Hepatic stellate cell (primary cell): Measurements from ENCODE around the gene ANKFY1.
A peak's percentile ranks its signal among the peaks of the same experiment; 100 is the strongest.

Experiments
- DNase-seq: peaks from one replicate; pipeline ENCODE4 v3.0.0; 2011; ENCODE audit warnings: low spot score

The ANKFY1 gene

GRCh38 chr17:4263282-4264215, at the start of gene ANKFY1:
Gene ANKFY1, minus strand, starts transcription at chr17:4263979. Its CDS starts 38 bp downstream, at chr17:4263941.
- DNase-seq = peak; percentile 98

GRCh38 chr17:4310354-4311060, 46.7 kb upstream of the ANKFY1 start:
- no peak for DNase-seq

GRCh38 chr17:4309897-4310296, 46.1 kb upstream of the ANKFY1 start:
- no peak for DNase-seq

- DNase-seq = no peak
Measured at GRCh38 chr17:4307179-4307930, 43.6 kb upstream of the ANKFY1 start.

GRCh38 chr17:4305224-4305623, 41.4 kb upstream of the ANKFY1 start:
- no peak for DNase-seq

- peak; percentile 47 for DNase-seq
Measured at GRCh38 chr17:4304417-4305027, 40.7 kb upstream of the ANKFY1 start.

- no peak for DNase-seq
Measured at GRCh38 chr17:4301066-4301465, 37.3 kb upstream of the ANKFY1 start.

GRCh38 chr17:4297351-4297750, 33.6 kb upstream of the ANKFY1 start:
- DNase-seq = no peak

- no peak for DNase-seq
Measured at GRCh38 chr17:4295686-4296085, 31.9 kb upstream of the ANKFY1 start.

GRCh38 chr17:4293572-4293971, 29.8 kb upstream of the ANKFY1 start:
- DNase-seq = no peak

- no peak for DNase-seq
Measured at GRCh38 chr17:4287710-4288109, 23.9 kb upstream of the ANKFY1 start.

- DNase-seq = no peak
Measured at GRCh38 chr17:4276514-4276913, 12.7 kb upstream of the ANKFY1 start.

GRCh38 chr17:4272972-4273368, 9.2 kb upstream of the ANKFY1 start:
- DNase-seq = no peak

GRCh38 chr17:4272213-4272971, 8.6 kb upstream of the ANKFY1 start:
- no peak for DNase-seq

- DNase-seq = no peak
Measured at GRCh38 chr17:4270736-4271135, 7.0 kb upstream of the ANKFY1 start.

- no peak for DNase-seq
Measured at GRCh38 chr17:4269915-4270314, 6.1 kb upstream of the ANKFY1 start.

- no peak for DNase-seq
Measured at GRCh38 chr17:4267402-4267801, 3.6 kb upstream of the ANKFY1 start.

- DNase-seq = no peak
Measured at GRCh38 chr17:4266550-4266949, 2.8 kb upstream of the ANKFY1 start.

- no peak for DNase-seq
Measured at GRCh38 chr17:4262703-4263102, 1.1 kb downstream of the ANKFY1 start.

GRCh38 chr17:4261452-4261851, 2.3 kb downstream of the ANKFY1 start:
- DNase-seq = no peak

GRCh38 chr17:4258867-4259266, 4.9 kb downstream of the ANKFY1 start:
- DNase-seq = no peak
